Heart left ventricle (tissue), 13 donors: ENCODE measurements around the gene COPG2.

ENCODE experiments used
- CTCF ChIP-seq, 12 donors: fragments of 200-600 bp; sonication (generic) in 4 of 12; IDR thresholded peaks; one replicate each; pipeline versions ENCODE4 v1.5.0 to v1.8.0; 2018 to 2022; ENCODE audit warnings: antibody characterized with exemption in 12 of 12, mild to moderate bottlenecking in 5 of 12
- POLR2A ChIP-seq, 2 donors: fragments of 450-650 bp; IDR thresholded peaks; one replicate each; pipeline ENCODE4 v1.6.1; 2017; ENCODE audit warnings: antibody characterized with exemption in 2 of 2, mild to moderate bottlenecking in 2 of 2, moderate library complexity in 2 of 2
- donor health status: ischemic (EF 13 %, LVEDD 7.1; RV severe dilation, severe dysfunction).
- donor health status: DM: no; HTN: yes; CAD: no.
- donor health status: DM: no; HTN: no; CAD: no.
- donor health status: ischemic (EF 25% LVEDD 6.9; RV normal size, moderate dysfunction).
- donor health status: ischemic (EF 25% LVEDD 5.7; RV mildly dilated, moderate dysfunction).
- donor health status: ischemic (EF 35%, LVEDD 5.7; RV mildly dilated, moderate dysfunction).
- donor health status: nonischemic (EF 11% LVEDD 7.7; RV severe dilation, severe dysfunction).
- donor health status: DM: yes; HTN: yes; CAD: no.
- donor health status: PGD.
- donor health status: ischemic (EF 29% LVEDD 5.4; RV normal size, mild dysfunction).
- donor health status: nonischemic (EF 23%, LVEDD 6.1; RV moderate dilation, normal function).

- TF ChIP-seq POLR2A (IDR thresholded peaks at IDR 0.05), result no peak
- TF ChIP-seq CTCF (IDR thresholded peaks at IDR 0.05), result no peak
These were observed 70.5 kb downstream of the COPG2 start for GRCh38 chr7:130598056-130598455.
